HG02973 (cell line): Measurements from ENCODE around the gene PLD5.
"Not testable (repeated sequence)": the region's sequence is repeated elsewhere in the genome, so short reads cannot be mapped to it uniquely, and the experiment has no call there.

ENCODE experiments used
- ATAC-seq: cut with Tn5 transposase; IDR thresholded peaks from one replicate; pipeline ENCODE4 v1.9.1; 2021; ENCODE audit warnings: moderate library complexity; ENCODE audit not compliant: unreplicated experiment

PLD5 gene

GRCh38 chr1:242214455-242214854 lies 310.0 kb downstream of the PLD5 start:
- ATAC-seq, result not testable (repeated sequence)

- ATAC-seq, result not testable (repeated sequence)
Measured at GRCh38 chr1:242212961-242213360, 311.5 kb downstream of the PLD5 start.

- no peak for ATAC-seq
Measured at GRCh38 chr1:242212401-242212800, 312.1 kb downstream of the PLD5 start.

DNA sequence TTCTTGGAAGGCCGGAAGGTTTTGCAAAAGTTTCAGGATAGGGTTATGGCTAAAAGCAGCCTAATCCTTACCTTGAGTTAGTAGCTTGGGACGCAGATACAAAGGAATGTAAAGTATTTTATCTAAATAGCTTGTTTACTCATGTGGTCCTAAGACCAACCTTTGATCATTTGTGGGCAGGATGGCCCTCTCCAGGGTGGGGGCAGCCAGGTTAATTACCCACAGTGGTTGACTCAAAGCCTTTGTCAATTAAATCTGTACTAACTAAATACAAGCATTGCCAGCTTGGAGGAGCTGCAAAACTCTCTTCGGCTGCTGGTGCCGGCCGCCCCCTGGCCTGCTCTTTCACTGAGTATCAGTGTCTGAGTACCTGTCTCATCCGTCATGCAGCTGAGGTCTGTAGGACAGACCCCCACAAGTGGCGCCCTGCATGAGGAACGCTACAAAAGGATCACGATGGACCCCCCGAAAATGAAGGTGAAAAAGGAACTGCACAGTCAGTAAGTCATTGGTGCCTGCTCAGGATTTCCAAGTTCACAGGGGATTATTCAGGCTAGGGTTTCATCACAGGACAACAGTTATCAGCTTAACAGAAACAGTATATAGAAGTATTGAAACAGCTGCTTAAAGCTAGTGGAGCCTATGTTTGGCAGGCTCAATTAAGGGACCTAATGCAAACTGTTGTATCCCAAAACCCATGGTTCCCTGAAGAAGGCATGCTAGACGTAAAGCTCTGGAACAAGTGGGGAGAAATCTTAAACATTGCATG lies 313.1 kb downstream of the PLD5 start:
- ATAC-seq, result no peak

- ATAC-seq, result not testable (repeated sequence)
Measured at GRCh38 chr1:242210316-242210715, 314.2 kb downstream of the PLD5 start.

- no peak for ATAC-seq
Measured at GRCh38 chr1:242209063-242209462, 315.4 kb downstream of the PLD5 start.

GRCh38 chr1:242208021-242208420 lies 316.5 kb downstream of the PLD5 start:
- ATAC-seq, result no peak

- no peak for ATAC-seq
Measured at GRCh38 chr1:242206994-242207393, 317.5 kb downstream of the PLD5 start.

- ATAC-seq, result no peak
Measured at GRCh38 chr1:242205622-242206489, 318.6 kb downstream of the PLD5 start.

GRCh38 chr1:242203262-242203661 lies 321.2 kb downstream of the PLD5 start:
- no peak for ATAC-seq

- ATAC-seq, result no peak
Measured at GRCh38 chr1:242201090-242201489, 323.4 kb downstream of the PLD5 start.

GRCh38 chr1:242199776-242200458 lies 324.6 kb downstream of the PLD5 start:
- no peak for ATAC-seq

- ATAC-seq, result no peak
Measured at GRCh38 chr1:242197907-242198820, 326.3 kb downstream of the PLD5 start.

DNA sequence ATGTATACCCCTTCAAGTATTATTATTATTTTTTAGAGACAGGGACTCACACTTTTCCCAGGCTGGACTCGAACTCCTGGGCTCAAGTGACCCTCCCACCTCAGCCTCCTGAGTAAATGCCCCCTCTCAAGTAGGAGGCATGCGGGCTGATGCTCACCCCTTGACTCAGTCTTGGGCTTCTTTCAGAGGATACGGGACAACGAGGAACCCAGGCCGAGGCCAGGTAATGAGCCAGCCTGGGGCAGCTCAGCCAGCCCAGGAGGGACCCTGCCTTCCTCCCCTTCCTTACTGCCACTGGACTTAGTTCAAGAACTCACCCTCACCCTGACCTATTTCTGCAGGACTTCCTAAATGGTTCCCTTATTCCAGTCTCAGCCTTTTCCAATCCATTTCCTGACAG lies 327.6 kb downstream of the PLD5 start:
- ATAC-seq, result no peak

DNA sequence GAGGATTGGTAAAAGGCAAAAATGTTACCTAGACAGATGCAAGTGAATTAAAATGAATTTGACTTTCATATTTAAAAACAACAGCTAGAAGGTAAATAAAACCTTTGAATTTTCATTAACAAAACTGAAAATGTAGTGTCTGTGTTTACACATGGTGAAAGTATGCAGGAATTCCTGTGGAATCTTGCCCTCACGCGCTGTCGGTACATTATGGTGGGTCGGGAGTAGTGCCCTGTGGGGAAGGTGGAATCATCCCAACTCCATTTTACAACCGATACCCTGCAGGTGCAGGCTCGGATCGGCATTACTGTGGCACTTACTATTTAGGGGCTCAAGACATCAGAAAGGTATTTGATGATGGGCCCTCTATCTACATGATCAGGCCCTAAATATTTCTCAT lies 328.4 kb downstream of the PLD5 start:
- no peak for ATAC-seq

GRCh38 chr1:242189591-242189990 lies 334.9 kb downstream of the PLD5 start:
- no peak for ATAC-seq

- ATAC-seq, result peak; percentile 87
Measured at GRCh38 chr1:242187816-242188215, 336.7 kb downstream of the PLD5 start.

DNA sequence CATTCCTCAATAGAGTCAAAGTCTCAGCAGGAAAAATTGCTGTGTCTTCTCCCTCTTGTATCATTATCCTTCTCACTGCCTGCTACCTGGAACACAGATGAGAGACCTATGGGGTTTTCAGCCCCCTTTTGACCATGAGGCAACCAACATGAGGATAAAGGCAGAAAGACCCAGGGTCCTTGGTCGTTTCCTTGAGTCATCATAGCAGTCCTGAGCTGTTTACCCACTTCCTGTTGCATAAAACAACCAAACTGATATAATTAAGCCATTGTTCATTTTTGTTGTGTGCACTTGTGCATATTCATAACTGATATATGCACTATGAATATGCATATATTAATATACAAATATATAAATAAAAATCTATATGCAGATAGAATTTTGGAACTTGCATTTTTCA lies 337.3 kb downstream of the PLD5 start:
- no peak for ATAC-seq

DNA sequence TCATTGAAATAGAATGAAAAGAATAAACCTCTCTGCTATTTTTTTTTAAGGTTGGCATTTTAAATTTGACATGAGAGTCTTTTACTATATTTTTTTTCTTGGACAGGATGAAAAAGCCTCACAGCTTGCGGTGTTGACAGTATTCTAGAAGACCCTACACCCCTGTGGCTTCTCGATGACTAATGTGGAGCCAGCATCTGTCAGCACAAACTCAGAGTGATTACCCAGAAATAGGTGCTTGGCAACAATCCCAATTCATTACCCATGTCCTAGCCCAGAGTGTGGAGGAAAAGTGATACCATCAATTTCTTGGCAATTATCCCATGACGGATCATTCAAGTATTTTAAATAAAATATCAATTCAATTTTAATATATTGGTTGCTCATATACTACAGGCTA lies 338.8 kb downstream of the PLD5 start:
- no peak for ATAC-seq

DNA sequence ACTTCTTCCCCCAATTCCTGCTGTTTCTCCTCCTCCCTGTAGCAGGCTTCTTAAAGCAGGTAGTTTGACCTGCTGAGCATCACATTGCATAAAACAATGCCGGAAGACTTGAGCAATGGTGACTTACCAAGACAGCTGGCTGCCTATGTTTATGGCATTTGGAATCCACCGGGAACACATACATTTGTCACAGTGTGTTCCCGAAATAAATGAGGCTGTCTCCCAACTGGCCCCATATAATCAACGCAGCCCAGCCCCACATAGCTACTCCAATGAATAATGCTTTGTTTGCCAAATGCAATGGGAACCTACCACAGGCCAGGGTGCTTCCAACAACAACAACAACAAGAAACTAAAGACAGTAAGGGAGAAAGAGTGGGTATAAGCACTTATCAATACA lies 339.5 kb downstream of the PLD5 start:
- no peak for ATAC-seq
